K562 (cell line): ENCODE measurements around the gene UNC45B.

Experiments used
- CTCF ChIP-seq, 3 experiments: IDR thresholded peaks in 2 of 3; conservative IDR thresholded peaks in 1 of 3; 2 replicates each; pipeline ENCODE4 v1.5.1; 2011 to 2012; ENCODE audit warnings: low read length in 3 of 3, mild to moderate bottlenecking in 3 of 3, control low read depth in 2 of 3, improper control_type of control experiment in 1 of 3, inconsistent platforms in 1 of 3, low read depth in 1 of 3, mixed read lengths in 1 of 3, moderate library complexity in 1 of 3; ENCODE audit not compliant: insufficient read depth in 2 of 3
- U2AF2 ChIP-seq: fragments of 200-400 bp; formaldehyde crosslinking; optimal IDR thresholded peaks from 2 replicates; pipeline ENCODE3; 2017; ENCODE audit warnings: low read depth, mild to moderate bottlenecking, low read length

GRCh38 chr17:35135322-35135721, 12.3 kb upstream of the UNC45B start:
- TF ChIP-seq U2AF2: no peak
- no peak for TF ChIP-seq CTCF (IDR thresholded peaks at IDR 0.05 in 2 of 3, conservative IDR thresholded peaks at IDR 0.05 in 1 of 3; ENCODE audit: insufficient read depth in 2 of 3, low read depth in 1 of 3, low read length in 3 of 3)
